ENCODE results near the gene CNN1.
A peak's percentile ranks its signal among the peaks of the same experiment; 100 is the strongest.
"Not testable (repeated sequence)": the region's sequence is repeated elsewhere in the genome, so short reads cannot be mapped to it uniquely, and the experiment has no call there.

Gene CNN1

DNA sequence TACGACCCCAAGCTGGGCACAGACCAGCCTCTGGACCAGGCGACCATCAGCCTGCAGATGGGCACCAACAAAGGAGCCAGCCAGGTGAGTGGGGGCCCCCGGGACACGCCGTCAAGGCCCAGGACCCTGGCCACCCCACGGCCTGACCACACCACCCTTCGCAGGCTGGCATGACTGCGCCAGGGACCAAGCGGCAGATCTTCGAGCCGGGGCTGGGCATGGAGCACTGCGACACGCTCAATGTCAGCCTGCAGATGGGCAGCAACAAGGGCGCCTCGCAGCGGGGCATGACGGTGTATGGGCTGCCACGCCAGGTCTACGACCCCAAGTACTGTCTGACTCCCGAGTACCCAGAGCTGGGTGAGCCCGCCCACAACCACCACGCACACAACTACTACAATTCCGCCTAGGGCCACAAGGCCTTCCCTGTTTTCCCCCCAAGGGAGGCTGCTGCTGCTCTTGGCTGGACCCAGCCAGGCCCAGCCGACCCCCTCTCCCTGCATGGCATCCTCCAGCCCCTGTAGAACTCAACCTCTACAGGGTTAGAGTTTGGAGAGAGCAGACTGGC, 10.8 kb downstream of the CNN1 start:
- Histone ChIP-seq H3K9me3 (ENCODE audit: control insufficient read depth, insufficient read depth, low read length) (no peaks in the 10 kb centered on the region), H3K36me3 (ENCODE audit: insufficient read depth, low read length) (peaks cover 4% of the 10 kb centered on the region; the same call in 1 of the 2 replicates), H3K9ac (ENCODE audit: low read depth, low read length) (no peak overlapping the region), H3K4me1 (ENCODE audit: insufficient read depth, low read length) (peaks cover 4% of the 10 kb centered on the region; the same call in 1 of the 2 replicates)

DNA sequence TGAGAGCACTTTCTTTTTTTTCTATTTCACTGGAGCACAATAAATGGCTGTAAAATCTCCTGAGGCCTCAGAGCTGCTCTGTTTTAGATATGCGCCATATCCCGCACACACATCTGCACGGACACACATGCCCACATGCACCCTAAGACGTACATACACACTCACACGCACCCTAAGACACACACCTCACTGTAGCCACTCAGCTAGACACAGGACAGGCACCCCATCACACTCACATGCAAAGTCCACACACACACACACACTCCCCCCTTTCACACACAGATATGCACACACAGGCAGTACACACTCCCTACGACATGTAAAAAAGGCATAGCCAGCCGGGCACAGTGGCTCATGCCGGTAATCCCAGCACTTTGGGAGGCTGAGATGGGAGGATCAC, 11.6 kb downstream of the CNN1 start:
- H3K4me1 ChIP-seq (ENCODE audit: insufficient read depth, low read length): peaks cover 4% of the 10 kb centered on the region; the same call in 1 of the 2 replicates
- H3K9ac ChIP-seq (ENCODE audit: low read depth, low read length): no peak overlapping the region
- no peaks in the 10 kb centered on the region for H3K9me3 ChIP-seq (ENCODE audit: control insufficient read depth, insufficient read depth, low read length)
- peaks cover 4% of the 10 kb centered on the region; the same call in 1 of the 2 replicates for H3K36me3 ChIP-seq (ENCODE audit: insufficient read depth, low read length)

DNA sequence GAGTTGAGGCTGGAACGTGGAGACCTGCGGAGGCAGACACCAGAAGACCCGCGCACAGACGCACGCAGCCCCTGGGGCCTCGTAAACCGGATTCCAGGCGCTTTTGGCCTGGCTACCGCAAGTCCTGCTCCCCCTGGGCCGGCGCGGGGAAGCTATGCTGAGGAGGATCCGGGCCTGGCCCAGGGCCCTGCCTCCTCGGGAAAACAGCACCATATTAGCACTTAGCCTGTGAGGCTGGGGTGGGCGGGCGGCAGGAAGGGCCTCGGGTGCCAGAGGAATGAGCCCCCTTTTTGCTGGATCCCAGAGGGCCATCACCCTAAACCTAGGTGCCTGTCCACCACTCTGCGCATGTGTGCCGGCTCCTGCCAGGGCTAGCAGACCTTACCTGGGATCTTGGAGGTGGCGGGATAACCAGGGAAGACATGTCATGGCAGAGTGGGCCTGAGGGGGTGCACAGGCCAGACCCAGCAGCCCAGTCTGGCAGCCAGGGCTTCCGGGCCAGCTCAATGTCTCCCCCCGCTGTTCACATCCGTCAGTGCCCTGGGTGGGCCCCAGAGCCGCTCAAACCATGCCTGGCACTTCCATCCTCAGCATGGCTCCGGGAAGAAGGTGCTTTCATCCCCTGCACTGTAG, 13.1 kb downstream of the CNN1 start:
- Histone ChIP-seq H3K4me1 (ENCODE audit: insufficient read depth, low read length) (no peaks in the 10 kb centered on the region; the same call in 1 of the 2 replicates), H3K36me3 (ENCODE audit: insufficient read depth, low read length) (peaks cover 6% of the 10 kb centered on the region; the same call in 1 of the 2 replicates), H3K9me3 (ENCODE audit: control insufficient read depth, insufficient read depth, low read length) (no peaks in the 10 kb centered on the region), H3K9ac (ENCODE audit: low read depth, low read length) (no peak overlapping the region)

DNA sequence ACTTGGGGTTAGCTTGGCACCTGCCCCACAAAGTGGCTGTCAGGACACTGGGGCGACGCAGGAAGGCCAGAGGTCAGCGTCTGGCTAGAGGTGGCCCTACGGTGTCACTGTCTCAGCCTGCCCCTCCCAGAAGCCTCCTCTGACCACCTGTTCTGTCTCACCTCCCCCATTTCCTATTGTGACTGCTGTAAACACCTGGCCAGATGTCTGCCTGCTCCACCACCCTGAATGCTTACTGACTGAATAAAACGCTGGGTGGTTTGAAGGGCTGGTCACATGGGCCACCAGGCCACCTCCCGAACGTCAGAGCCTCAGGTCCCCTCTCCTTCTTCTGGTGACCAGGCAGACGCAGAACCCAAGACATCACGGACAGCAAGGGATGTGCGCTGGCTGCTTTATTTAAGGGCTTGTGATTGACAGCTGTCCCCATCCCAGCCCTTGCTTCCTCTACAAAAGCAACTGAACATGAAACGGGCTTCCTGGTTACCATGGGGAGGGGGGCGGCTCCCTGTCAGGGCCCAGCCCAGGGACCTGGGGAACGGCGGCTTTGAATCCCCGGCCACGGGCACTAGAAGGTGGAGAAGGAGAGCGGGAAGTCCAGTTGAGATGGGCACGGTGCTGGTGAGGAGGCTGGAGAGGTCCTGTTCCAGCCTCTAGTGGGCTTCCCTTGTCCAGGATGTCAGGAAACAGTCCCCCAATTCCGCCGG, 14.2 kb downstream of the CNN1 start:
- H3K9me3 ChIP-seq (ENCODE audit: control insufficient read depth, insufficient read depth, low read length): no peaks in the 10 kb centered on the region
- H3K4me1 ChIP-seq (ENCODE audit: insufficient read depth, low read length): peaks cover 2% of the 10 kb centered on the region
- H3K36me3 ChIP-seq (ENCODE audit: insufficient read depth, low read length): peaks cover 6% of the 10 kb centered on the region; the same call in 1 of the 2 replicates
- no peak overlapping the region for H3K9ac ChIP-seq (ENCODE audit: low read depth, low read length)

DNA sequence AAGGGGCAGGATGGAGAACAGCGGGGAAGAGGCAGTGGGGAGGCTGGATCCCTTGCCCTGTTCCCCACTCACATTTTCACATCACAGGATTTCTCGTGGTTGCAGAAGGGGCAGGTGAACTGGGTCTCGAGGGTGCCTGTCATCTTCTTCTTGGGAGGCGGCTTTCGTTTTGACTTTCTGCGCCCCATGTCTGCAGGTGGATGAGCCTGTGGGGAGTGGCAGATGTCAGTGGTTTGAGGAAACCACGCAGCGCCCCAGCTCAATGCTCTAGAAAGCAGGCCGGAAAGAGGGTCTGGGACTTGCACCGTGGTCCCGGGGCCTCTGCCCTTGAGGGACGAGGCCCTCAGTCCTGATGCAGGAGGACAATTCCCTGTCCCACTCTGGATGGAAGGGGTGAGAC, 15.5 kb downstream of the CNN1 start:
- Histone ChIP-seq H3K4me1 (ENCODE audit: insufficient read depth, low read length) (peaks cover 4% of the 10 kb centered on the region), H3K9ac (ENCODE audit: low read depth, low read length) (no peak overlapping the region), H3K36me3 (ENCODE audit: insufficient read depth, low read length) (peaks cover 6% of the 10 kb centered on the region; the same call in 1 of the 2 replicates)

DNA sequence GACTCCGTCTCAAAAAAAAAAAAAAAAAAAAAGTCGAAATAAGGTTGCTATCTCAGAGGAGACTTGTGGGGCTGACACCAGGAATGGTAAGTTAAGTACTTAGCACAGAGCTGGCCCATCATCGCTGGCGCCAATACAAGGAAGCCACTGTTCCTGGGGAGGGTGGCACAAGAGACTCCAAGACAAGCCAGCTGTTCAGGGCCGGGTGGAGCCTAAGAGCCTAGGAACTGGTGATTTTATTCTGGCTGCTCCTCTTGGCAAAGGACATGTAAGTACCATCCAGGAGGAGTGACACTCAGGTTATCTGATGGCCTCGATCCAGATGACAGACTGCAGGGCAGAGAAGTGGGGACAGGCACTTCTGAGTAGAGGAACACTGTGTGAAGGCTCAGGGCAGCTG, 16.6 kb downstream of the CNN1 start:
- Histone ChIP-seq H3K9ac (ENCODE audit: low read depth, low read length) (no peak overlapping the region), H3K4me1 (ENCODE audit: insufficient read depth, low read length) (peaks cover 4% of the 10 kb centered on the region), H3K36me3 (ENCODE audit: insufficient read depth, low read length) (peaks cover 4% of the 10 kb centered on the region; the same call in 1 of the 2 replicates), H3K9me3 (ENCODE audit: control insufficient read depth, insufficient read depth, low read length) (no peaks in the 10 kb centered on the region)

More for the DNA sequence above, 15.5 kb downstream of the CNN1 start:
- no peaks in the 10 kb centered on the region for H3K9me3 ChIP-seq (ENCODE audit: control insufficient read depth, insufficient read depth, low read length)

DNA sequence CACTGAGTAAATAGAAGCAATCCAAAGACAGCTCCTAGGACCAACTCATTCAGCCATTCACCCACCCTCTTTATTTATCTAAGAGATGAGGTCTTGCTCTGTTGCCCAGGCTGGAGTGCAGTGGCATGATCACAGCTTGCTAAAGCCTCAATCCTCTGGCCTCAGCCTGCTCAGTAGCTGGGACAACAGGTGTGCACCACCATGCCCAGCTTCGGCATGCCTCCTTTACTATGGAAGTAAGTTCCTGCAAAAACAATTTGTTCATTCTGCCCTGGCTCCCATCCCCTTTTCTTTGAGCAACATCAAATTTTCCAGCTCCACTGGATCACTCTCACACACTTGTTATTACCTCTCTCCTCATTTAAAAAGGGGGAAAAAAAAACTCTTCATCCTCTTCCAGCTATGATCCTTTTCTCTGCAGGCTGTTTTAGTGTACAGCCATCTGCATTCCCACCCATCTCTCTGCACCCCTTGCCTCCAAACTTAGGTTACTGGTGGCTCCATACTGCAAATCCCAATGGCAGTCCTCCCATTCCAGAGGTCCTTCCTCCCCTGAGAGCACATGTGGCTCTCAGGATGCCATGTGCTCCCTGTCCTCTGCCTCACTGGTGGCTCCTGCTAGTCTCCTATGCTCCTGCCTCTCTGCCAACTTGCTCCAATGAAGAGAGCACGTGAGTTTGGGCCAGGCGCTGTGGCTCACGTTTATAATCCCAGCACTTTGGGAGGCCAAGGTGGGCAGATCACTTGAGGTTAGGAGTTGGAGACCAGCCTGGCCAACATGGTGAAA, 18.2 kb downstream of the CNN1 start:
- no peak overlapping the region for H3K9ac ChIP-seq (ENCODE audit: low read depth, low read length)
- no peaks in the 10 kb centered on the region for H3K9me3 ChIP-seq (ENCODE audit: control insufficient read depth, insufficient read depth, low read length)
- H3K4me1 ChIP-seq (ENCODE audit: insufficient read depth, low read length): peaks cover 4% of the 10 kb centered on the region
- H3K36me3 ChIP-seq (ENCODE audit: insufficient read depth, low read length): peaks cover 2% of the 10 kb centered on the region; the same call in 1 of the 2 replicates

DNA sequence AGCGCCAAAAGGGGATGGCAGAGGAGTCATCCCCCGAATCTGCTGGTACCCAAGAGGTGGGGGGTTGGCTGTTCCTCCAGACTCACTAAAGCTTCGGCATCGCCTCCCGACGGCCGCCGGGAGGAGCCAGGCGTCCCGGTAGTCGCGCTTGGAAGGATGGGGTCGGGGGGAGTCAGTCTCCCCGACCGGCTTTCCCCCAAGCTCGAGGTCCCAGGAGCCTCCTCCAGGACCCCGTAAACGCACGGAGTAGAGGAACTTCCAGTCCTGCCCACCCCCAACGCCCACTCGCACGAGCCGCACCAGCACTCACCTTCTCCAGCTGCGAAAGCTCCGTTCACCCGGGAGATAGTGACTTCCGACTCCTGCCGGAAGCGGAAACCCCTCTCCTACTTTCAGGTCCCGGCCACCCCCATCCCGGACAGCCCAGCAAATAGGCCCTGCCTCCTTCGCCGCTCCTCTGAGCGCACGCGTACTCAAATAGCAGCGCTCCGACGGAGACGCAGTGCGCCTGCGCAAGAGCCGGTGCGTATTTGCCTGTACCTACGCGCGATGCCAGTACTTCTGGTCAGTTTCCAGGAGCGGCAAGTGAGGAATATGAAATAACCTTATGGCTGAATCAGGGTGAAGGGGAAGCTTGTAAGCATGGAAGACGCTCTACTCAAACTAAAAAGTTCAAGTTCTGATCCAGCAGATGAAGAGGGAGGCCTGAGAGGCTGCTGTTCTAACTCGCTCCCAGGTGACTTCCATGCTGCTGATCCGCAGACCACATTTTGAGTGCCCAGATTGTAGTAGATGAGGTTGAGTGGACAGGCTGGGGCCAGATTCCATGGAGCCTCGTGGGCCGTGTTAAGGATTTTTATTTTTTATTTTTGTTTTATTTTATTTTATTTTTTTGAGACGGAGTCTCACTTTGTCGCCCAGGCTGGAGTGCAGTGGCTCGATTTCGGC, 20.5 kb downstream of the CNN1 start, which contains the start of gene ELOF1:
TSS of gene ELOF1 (minus strand) at position 350 of the 948 bp plus-strand sequence. CDS start 4,883 bp downstream, outside the sequence.
- Histone ChIP-seq H3K9ac (ENCODE audit: low read depth, low read length) (peak within 1 kb of the TSS; percentile 90), H3K4me1 (ENCODE audit: insufficient read depth, low read length) (peaks cover 4% of the 10 kb centered on the region; the same call in 1 of the 2 replicates), H3K9me3 (ENCODE audit: control insufficient read depth, insufficient read depth, low read length) (no peaks in the 10 kb centered on the region), H3K36me3 (ENCODE audit: insufficient read depth, low read length) (peaks cover 2% of the 10 kb centered on the region; the same call in 1 of the 2 replicates)

DNA sequence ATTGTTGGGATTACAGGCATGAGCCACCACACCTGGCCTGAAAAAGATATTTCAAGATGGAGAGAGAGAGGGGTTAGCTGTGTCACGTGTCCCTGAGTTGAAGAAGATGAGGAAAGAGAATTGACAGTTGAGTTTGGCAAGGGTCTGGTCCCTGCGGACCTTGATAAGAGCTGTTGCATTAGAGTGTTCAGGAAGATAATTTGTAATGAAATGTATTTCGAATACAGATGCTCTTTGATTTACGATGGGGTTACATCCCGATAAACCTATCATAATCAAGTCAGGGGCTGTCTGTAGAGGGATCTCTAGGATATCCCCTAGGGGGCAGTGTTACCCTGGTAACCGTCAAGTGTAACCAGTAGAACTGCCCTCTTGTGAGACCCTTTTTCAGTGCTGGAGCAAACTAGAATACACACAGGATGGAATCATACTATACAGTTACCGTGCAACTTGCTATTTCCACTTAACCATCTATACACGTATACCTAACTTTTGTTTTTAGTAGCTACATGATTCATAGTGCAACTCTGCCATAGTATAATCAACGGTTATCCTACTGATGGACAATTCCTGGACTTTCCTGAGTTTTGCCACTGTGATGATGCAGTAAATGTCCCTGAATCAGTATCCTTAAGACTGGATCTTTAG, 21.9 kb downstream of the CNN1 start:
- H3K9me3 ChIP-seq (ENCODE audit: control insufficient read depth, insufficient read depth, low read length): no peaks in the 10 kb centered on the region
- H3K9ac ChIP-seq (ENCODE audit: low read depth, low read length): peak overlapping the region; percentile 90; the same call in 1 of the 2 replicates
- peaks cover 4% of the 10 kb centered on the region; the same call in 1 of the 2 replicates for H3K4me1 ChIP-seq (ENCODE audit: insufficient read depth, low read length)
- peaks cover 2% of the 10 kb centered on the region; the same call in 1 of the 2 replicates for H3K36me3 ChIP-seq (ENCODE audit: insufficient read depth, low read length)

DNA sequence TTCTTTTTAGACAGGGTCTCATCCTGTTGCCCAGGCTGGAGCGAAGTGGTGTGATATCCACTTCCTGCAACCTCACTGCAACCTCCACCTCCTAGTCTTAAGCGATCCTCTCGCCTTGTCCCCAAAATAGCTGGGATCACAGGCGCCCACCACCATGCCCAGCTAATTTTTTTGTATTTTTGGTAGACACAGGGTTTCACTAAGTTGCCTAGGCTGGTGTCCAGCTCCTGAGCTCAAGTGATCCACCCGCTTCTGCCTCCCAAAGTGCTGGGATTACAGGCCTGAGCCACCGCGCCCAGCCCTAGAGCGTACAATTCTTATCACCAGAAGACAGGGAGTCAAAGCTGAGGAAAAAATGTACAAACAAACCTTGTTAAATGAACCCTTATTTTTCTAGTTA, 24.9 kb downstream of the CNN1 start:
- H3K9ac ChIP-seq (ENCODE audit: low read depth, low read length): no peak overlapping the region
- no peaks in the 10 kb centered on the region for H3K36me3 ChIP-seq (ENCODE audit: insufficient read depth, low read length)
- H3K9me3 ChIP-seq (ENCODE audit: control insufficient read depth, insufficient read depth, low read length): no peaks in the 10 kb centered on the region
- H3K4me1 ChIP-seq (ENCODE audit: insufficient read depth, low read length): no peaks in the 10 kb centered on the region

DNA sequence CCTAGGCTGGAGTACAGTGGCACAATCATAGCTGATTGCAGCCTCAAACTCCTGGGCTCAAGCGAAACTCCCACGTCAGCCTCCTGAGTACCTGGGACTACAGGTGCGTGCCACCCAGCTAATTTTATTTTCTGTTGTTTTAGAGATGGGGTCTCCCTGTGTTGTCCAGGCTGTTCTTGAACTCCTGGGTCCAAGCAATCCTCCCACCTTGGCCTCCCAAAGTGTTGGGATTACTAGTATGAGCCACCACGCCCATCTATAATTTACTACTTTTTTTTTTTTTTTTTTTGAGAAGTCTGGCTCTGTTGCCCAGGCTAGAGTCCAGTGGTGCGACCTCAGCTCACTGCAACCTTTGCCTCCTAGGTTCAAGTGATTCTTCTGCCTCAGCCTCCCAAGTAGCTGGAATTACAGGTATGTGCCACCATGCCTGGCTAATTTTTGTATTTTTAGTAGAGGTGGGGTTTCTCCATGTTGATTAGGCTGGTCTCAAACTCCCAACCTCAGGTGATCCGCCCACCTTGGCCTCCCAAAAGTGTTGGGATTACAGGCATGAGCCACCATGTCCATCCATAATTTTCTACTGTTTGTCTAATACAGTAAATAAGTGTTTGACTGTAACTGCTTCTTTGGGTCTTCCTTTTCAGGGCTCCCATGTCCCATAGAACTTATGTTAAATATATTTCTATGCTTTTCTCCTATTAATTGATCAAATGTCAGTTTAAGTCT, 25.6 kb downstream of the CNN1 start:
- H3K9ac ChIP-seq (ENCODE audit: low read depth, low read length); H3K4me1 ChIP-seq (ENCODE audit: insufficient read depth, low read length); H3K36me3 ChIP-seq (ENCODE audit: insufficient read depth, low read length); H3K9me3 ChIP-seq (ENCODE audit: control insufficient read depth, insufficient read depth, low read length): not testable (repeated sequence)

DNA sequence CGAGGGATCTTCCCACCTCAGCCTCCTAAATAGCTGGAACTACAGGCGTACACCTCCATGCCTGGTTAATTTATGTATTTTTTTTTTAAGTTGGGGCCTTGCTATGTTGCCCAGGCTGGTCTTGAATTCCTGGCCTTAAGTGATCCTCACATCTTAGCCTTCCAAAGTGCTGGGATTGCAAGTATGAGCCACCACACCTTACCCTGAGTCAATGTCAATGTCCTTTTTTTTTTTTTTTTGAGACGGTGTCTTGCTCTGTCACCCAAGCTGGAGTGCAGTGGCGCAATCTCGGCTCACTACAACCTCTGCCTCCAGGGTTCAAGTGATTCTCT, 27.0 kb downstream of the CNN1 start:
- not testable (repeated sequence) for H3K4me1 ChIP-seq (ENCODE audit: insufficient read depth, low read length)

More for the DNA sequence above, 27.0 kb downstream of the CNN1 start:
- not testable (repeated sequence) for H3K36me3 ChIP-seq (ENCODE audit: insufficient read depth, low read length); H3K9me3 ChIP-seq (ENCODE audit: control insufficient read depth, insufficient read depth, low read length); H3K9ac ChIP-seq (ENCODE audit: low read depth, low read length)
